Measurements from ENCODE around the gene ABLIM3.

DNA sequence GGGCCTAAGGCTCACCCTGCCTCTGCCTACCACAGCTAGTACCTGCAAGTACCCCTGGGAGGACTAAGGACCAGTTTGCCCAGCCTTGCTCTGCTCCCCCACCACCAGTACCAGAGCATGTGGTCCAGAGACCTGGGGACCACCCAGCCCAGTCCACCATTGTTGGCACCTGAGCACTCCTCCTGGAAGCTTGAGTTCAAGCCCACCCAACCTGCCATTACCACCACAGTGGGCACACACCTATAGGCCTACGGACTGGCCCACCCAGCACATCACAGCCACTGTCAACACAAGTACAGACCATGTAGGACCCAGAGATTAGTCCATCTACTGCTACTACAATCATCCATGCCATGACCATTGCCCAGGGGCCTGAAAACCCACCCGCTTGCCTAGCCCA, 47.7 kb upstream of the ABLIM3 start:
- no peak for TF ChIP-seq CTCF (IDR thresholded peaks at IDR 0.05; ENCODE audit: insufficient read depth, low read depth, low read length)
- no peak for TF ChIP-seq EZH2 (IDR thresholded peaks at IDR 0.05; ENCODE audit: insufficient read depth, low read length)
